Endothelial cell of umbilical vein (primary cell): Measurements from ENCODE around the gene LONRF2. TPM values are rescaled to one million over a fixed set of nuclear protein-coding genes. Genes with fewer than 3 reads are reported as not detected.

Experiments
- BruUV-seq: library from RNA; stranded (reverse); fragments of 400-500 nt; replicated peaks from 2 replicates; lab custom pipeline; 2021; lab: Mats Ljungman, UMichigan
- CTCF ChIA-PET: fragments of 300-600, 350-600 bp; sonication (Branson Sonifier 250); formaldehyde crosslinking; loops from one replicate; lab custom pipeline; 2021; ENCODE audit warnings: antibody characterized with exemption, inconsistent platforms; lab: Charles Lee
- POLR2A ChIA-PET: fragments of 300-600, 350-600 bp; sonication (Branson Sonifier 250); formaldehyde crosslinking; loops from one replicate; lab custom pipeline; 2021; ENCODE audit warnings: antibody characterized with exemption, inconsistent platforms; lab: Charles Lee
- DNase-seq: peaks from one replicate; pipeline ENCODE4 v3.0.0-alpha.2; 2011; ENCODE audit warnings: low read depth, low spot score
- FAIRE-seq: peaks from 2 replicates; lab custom pipeline; 2011; peaks lifted over from hg19 to GRCh38; lab: Jason Lieb, UNC
- H2AFZ ChIP-seq: 2 replicates; pipeline ENCODE4 v1.6.0; 2012; ENCODE audit warnings: low read depth, low read length, control low read depth, inconsistent platforms
- H3K27ac ChIP-seq: 2 replicates; pipeline ENCODE4 v1.5.1; 2011; ENCODE audit warnings: low read depth, mild to moderate bottlenecking, control low read depth, low read length, moderate library complexity; ENCODE audit not compliant: insufficient read depth
- H3K27me3 ChIP-seq, 2 experiments: 2 replicates each; pipeline versions ENCODE4 v1.6.0 to v1.6.1; 2011; ENCODE audit warnings: low read length in 2 of 2, mixed read lengths in 1 of 2; ENCODE audit not compliant: control insufficient read depth in 2 of 2, insufficient read depth in 2 of 2
- H3K36me3 ChIP-seq, 2 experiments: 2 replicates in 1 of 2; 3 replicates in 1 of 2; pipeline ENCODE4 v1.5.1; 2011; ENCODE audit warnings: low read length in 2 of 2, mild to moderate bottlenecking in 1 of 2, moderate library complexity in 1 of 2; ENCODE audit not compliant: control insufficient read depth in 2 of 2, insufficient read depth in 2 of 2; ENCODE audit errors: extremely low read depth in 1 of 2
- H3K4me1 ChIP-seq: 3 replicates; pipeline ENCODE4 v1.5.1; 2011; ENCODE audit warnings: mild to moderate bottlenecking, low read length; ENCODE audit not compliant: control insufficient read depth, insufficient read depth; ENCODE audit errors: extremely low read depth
- H3K4me2 ChIP-seq: 2 replicates; pipeline ENCODE4 v1.6.1; 2011; ENCODE audit warnings: low read length, control low read depth, mixed read lengths; ENCODE audit not compliant: insufficient read depth
- H3K4me3 ChIP-seq, 3 experiments: fragments of 200-600 bp in 1 of 3; sonication (generic), shearing (Covaris generic) in 1 of 3; replicated peaks in 1 of 3; 2 replicates each; pipeline ENCODE4 v1.5.1; 2011 to 2016; ENCODE audit warnings: control low read depth in 3 of 3, low read length in 3 of 3, mild to moderate bottlenecking in 2 of 3, inconsistent platforms in 1 of 3, low read depth in 1 of 3, moderate library complexity in 1 of 3; ENCODE audit not compliant: insufficient read depth in 1 of 3
- H3K79me2 ChIP-seq: 2 replicates; pipeline ENCODE4 v1.6.0; 2012; ENCODE audit warnings: low read length, inconsistent platforms; ENCODE audit not compliant: control insufficient read depth, insufficient read depth
- H3K9ac ChIP-seq: replicated peaks from 2 replicates; pipeline ENCODE3; 2011; ENCODE audit warnings: low read length, control low read depth; ENCODE audit not compliant: insufficient read depth; ENCODE audit errors: extremely low read depth
- H3K9me1 ChIP-seq: replicated peaks from 3 replicates; pipeline ENCODE4 v1.6.0; 2011; ENCODE audit warnings: mild to moderate bottlenecking, low read length; ENCODE audit not compliant: control insufficient read depth, insufficient read depth; ENCODE audit errors: extremely low read depth
- H3K9me3 ChIP-seq: replicated peaks from 2 replicates; pipeline ENCODE4 v1.5.1; 2012; ENCODE audit warnings: low read length, inconsistent platforms; ENCODE audit not compliant: control insufficient read depth, insufficient read depth
- H4K20me1 ChIP-seq: replicated peaks from 2 replicates; pipeline ENCODE3; 2011; ENCODE audit warnings: mild to moderate bottlenecking, low read length; ENCODE audit not compliant: control insufficient read depth, insufficient read depth; ENCODE audit errors: extremely low read depth
- EZH2 ChIP-seq: IDR thresholded peaks from 2 replicates; pipeline ENCODE4 v1.6.1; 2012; ENCODE audit warnings: borderline replicate concordance, low read depth, mild to moderate bottlenecking, moderate library complexity, low read length, inconsistent platforms; ENCODE audit not compliant: severe bottlenecking
- FOS ChIP-seq: IDR thresholded peaks from 2 replicates; pipeline ENCODE4 v1.6.1; 2011; ENCODE audit warnings: mild to moderate bottlenecking, low read length, moderate library complexity, borderline replicate concordance; ENCODE audit not compliant: insufficient read depth
- GATA2 ChIP-seq: IDR thresholded peaks from 2 replicates; pipeline ENCODE4 v1.7.0; 2011; ENCODE audit warnings: low read depth, mild to moderate bottlenecking, moderate library complexity, mixed read lengths, low read length; ENCODE audit not compliant: insufficient read length, insufficient read depth
- JUN ChIP-seq: IDR thresholded peaks from 2 replicates; pipeline ENCODE4 v1.6.1; 2011; ENCODE audit warnings: borderline replicate concordance, low read depth; ENCODE audit not compliant: insufficient read length, insufficient read depth
- MAX ChIP-seq: IDR thresholded peaks from 2 replicates; pipeline ENCODE4 v1.6.1; 2011; ENCODE audit not compliant: insufficient read depth, insufficient read length
- MYC ChIP-seq: IDR thresholded peaks from one replicate; pipeline ENCODE4 v1.6.1; 2011; ENCODE audit warnings: mild to moderate bottlenecking, low read depth, low read length
- POLR2A ChIP-seq: IDR thresholded peaks from 2 replicates; pipeline ENCODE4 v1.6.1; 2012; ENCODE audit warnings: low read depth, mild to moderate bottlenecking, control low read depth, low read length
- POLR2AphosphoS5 ChIP-seq: IDR thresholded peaks from 2 replicates; pipeline ENCODE4 v1.6.1; 2012; ENCODE audit warnings: low read depth, mild to moderate bottlenecking, control low read depth, low read length, moderate library complexity; ENCODE audit not compliant: insufficient read depth
- dilution Hi-C: fragments of 300-500 bp; cut with MboI; formaldehyde crosslinking; loops from one replicate; pipeline ENCODE4 v1.15.0; 2019; ENCODE audit warnings: low sequenced_read_pairs; ENCODE audit not compliant: extremely low pct_ligation_motif_present
- intact Hi-C: fragments of 100-400 bp; cut with micrococcal nuclease; formaldehyde crosslinking; loops from one replicate; pipeline ENCODE4 v1.10.0; 2022
- polyA plus RNA-seq, 4 experiments: library from polyadenylated mRNA; depleted of rRNA in 3 of 4; stranded (reverse) in 3 of 4; unstranded in 1 of 4; fragments of >200 nt; gene quantifications; 2 replicates each; pipeline versions ENCODE4 v1.2.1 to v1.2.3, GENCODE V29; 2011 to 2012; ENCODE audit warnings: missing spikeins in 1 of 4
- small RNA-seq: library from RNA; depleted of rRNA; stranded (forward); fragments of <200 nt; gene quantifications from one replicate; pipeline ENCODE3, GENCODE V24; 2012; ENCODE audit warnings: low replicate concordance, low read depth; ENCODE audit not compliant: insufficient read depth, insufficient read length
- total RNA-seq: library from RNA; stranded (reverse); gene quantifications from 2 replicates; pipeline ENCODE4 v1.2.3, GENCODE V29; 2021
- TF ChIP-seq, protein P1 (sequence below), 2 donors: IDR thresholded peaks; 1 replicate in 1 of 2; 2 replicates in 1 of 2; pipeline ENCODE4 v1.5.1; 2011; ENCODE audit warnings: low read length in 2 of 2, mild to moderate bottlenecking in 2 of 2, moderate library complexity in 2 of 2, control low read depth in 1 of 2, inconsistent platforms in 1 of 2, low read depth in 1 of 2; ENCODE audit not compliant: insufficient read depth in 1 of 2; ENCODE audit errors: extremely low read depth in 1 of 2

LONRF2 gene
- total and polyA plus RNA-seq, 2 donors (not counting 3 experiments of a cell fraction or from before 2014, with no cell fraction given): 0.03 TPM; not detected in 1

DNA sequence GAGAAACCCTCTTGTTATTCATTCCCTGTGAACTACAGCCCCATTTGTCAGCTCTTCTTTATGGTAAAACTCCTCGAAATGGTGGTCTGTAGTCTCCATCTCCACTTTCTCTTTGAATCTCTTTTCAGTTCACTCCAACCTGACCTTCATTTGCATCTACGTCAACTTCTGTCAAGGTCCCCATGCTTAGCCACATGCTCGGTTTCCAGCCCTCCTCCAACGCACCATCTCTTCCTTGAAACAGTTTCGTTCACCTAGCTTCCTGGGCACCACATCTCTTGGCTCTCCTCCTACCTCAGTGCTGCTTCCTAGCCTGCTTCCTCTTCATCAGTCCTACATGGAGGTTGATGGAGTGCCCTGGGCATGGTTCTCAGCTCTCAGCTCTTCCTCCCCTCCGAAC lies 98.8 kb downstream of the LONRF2 start:
- Histone ChIP-seq H3K27ac (no peak overlapping the region), H3K9me3 (no peaks in the 10 kb centered on the region), H4K20me1 (no peaks in the 10 kb centered on the region), H3K4me2 (no peak overlapping the region), H3K4me1 (no peaks in the 10 kb centered on the region), H3K27me3 (peaks cover 7 to 20% of the 10 kb centered on the region in 2 experiments), H3K9ac (no peak overlapping the region), H3K79me2 (no peaks in the 10 kb centered on the region), H3K9me1 (no peaks in the 10 kb centered on the region), H2AFZ (no peak overlapping the region), H3K36me3 (no peaks in the 10 kb centered on the region), H3K4me3 (no peak overlapping the region)
- BruUV-seq: no TSS peak
- FAIRE-seq (no peak), DNase-seq (no peak)
- dilution Hi-C loops (no loop called here), intact Hi-C loops (no loop called here)
- POLR2A ChIA-PET: no interaction called here
- TF ChIP-seq, protein P1, sequence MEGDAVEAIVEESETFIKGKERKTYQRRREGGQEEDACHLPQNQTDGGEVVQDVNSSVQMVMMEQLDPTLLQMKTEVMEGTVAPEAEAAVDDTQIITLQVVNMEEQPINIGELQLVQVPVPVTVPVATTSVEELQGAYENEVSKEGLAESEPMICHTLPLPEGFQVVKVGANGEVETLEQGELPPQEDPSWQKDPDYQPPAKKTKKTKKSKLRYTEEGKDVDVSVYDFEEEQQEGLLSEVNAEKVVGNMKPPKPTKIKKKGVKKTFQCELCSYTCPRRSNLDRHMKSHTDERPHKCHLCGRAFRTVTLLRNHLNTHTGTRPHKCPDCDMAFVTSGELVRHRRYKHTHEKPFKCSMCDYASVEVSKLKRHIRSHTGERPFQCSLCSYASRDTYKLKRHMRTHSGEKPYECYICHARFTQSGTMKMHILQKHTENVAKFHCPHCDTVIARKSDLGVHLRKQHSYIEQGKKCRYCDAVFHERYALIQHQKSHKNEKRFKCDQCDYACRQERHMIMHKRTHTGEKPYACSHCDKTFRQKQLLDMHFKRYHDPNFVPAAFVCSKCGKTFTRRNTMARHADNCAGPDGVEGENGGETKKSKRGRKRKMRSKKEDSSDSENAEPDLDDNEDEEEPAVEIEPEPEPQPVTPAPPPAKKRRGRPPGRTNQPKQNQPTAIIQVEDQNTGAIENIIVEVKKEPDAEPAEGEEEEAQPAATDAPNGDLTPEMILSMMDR (IDR thresholded peaks at IDR 0.05; ENCODE audit: extremely low read depth in 1 of 2, insufficient read depth in 1 of 2, low read depth in 1 of 2, low read length in 2 of 2): no peak
- TF ChIP-seq JUN (no peak), MYC (no peak), MAX (no peak), POLR2AphosphoS5 (no peak), GATA2 (no peak), FOS (no peak), POLR2A (no peak), EZH2 (no peak)
- CTCF ChIA-PET: interaction anchor here (1.0 kb wide), 1 partner anchor 45 kb away, joined by 3 read pairs; no protein-coding TSS in a partner anchor

Small RNAs within 50 kb of the gene (small RNA-seq; reads per million reads assigned to genes)
- not detected for gene AC012493.2

Other genes starting within 250 kb of the LONRF2 start
- gene AFF3, start 179.9 kb downstream of the LONRF2 start, total RNA-seq: 0.07 and 0.16 TPM in 2 replicates
- gene AFF3, start 179.9 kb downstream of the LONRF2 start, polyA plus RNA-seq: 0.03 and 0.06 TPM in 2 replicates
- 12.3 and 13.1 TPM in 2 replicates for gene CHST10, start 95.2 kb upstream of the LONRF2 start, total RNA-seq
- 10.8 and 11.1 TPM in 2 replicates for gene CHST10, start 95.2 kb upstream of the LONRF2 start, polyA plus RNA-seq
- not detected in 2 replicates for gene NMS, start 148.0 kb upstream of the LONRF2 start, total RNA-seq
- not detected in 2 replicates for gene NMS, start 148.0 kb upstream of the LONRF2 start, polyA plus RNA-seq
- gene PDCL3, start 240.5 kb upstream of the LONRF2 start, total RNA-seq: 32.3 and 32.8 TPM in 2 replicates
- gene PDCL3, start 240.5 kb upstream of the LONRF2 start, polyA plus RNA-seq: 12.7 and 19.4 TPM in 2 replicates